ENCODE measurements around the gene NRIP1. TPM values are rescaled to one million over a fixed set of nuclear protein-coding genes. Genes with fewer than 3 reads are reported as not detected.
A peak's percentile ranks its signal among the peaks of the same experiment; 100 is the strongest.

The NRIP1 gene
- total and polyA plus RNA-seq, 10 donors = 5.2 to 67.8 (median 51.8) TPM

- H3K9me3 ChIP-seq = no peaks in the 10 kb centered on the region
- 4 to 13% (median 6%) methylated on average over 11 of the region's 11 CpGs for WGBS, 5 donors
- no peaks in the 10 kb centered on the region for H3K27me3 ChIP-seq (replicated peaks in 1 of 7)
- peak overlapping the region; percentile 78 to 99 (median 97) for H3K27ac ChIP-seq
- no peaks in the 10 kb centered on the region for H3K36me3 ChIP-seq
- no peak for DNase-seq
- intact Hi-C loops (cut with DNase I; ENCODE audit: low total_unique reads) = loop anchor here (5.0 to 10.0 kb wide), 2 partner anchors 424 to 678 kb away; partner anchors contain the start of gene HSPA13
- TF ChIP-seq POLR2AphosphoS5 (IDR thresholded peaks at IDR 0.05) (no peak), CTCF (IDR thresholded peaks at IDR 0.05 in 8 of 11, conservative IDR thresholded peaks at IDR 0.05 in 3 of 11) (no peak)
- peaks cover 33 to 74% (median 62%) of the 10 kb centered on the region in 6 donors for H3K4me1 ChIP-seq
- peak overlapping the region; percentile 70 to 87 (median 74) for H3K4me3 ChIP-seq
Observed at GRCh38 chr21:15063081-15063813, 1.6 kb downstream of the NRIP1 start.

- Histone ChIP-seq H3K27me3 (replicated peaks in 1 of 7) (no peaks in the 10 kb centered on the region), H3K4me3 (peak overlapping the region in 7 of 8 donors; percentile 71 to 87 (median 75)), H3K9me3 (no peaks in the 10 kb centered on the region), H3K36me3 (no peaks in the 10 kb centered on the region), H3K4me1 (peaks cover 39 to 80% (median 68%) of the 10 kb centered on the region in 6 donors), H3K27ac (peak overlapping the region in 7 of 8 donors; percentile 9 to 99 (median 97))
- WGBS, 5 donors = 0 to 18% (median 9%) methylated on average over 2 of the region's 2 CpGs
- intact Hi-C loops (cut with DNase I; ENCODE audit: low total_unique reads) = loop anchor here (5.0 to 10.0 kb wide), 2 partner anchors 425 to 678 kb away; partner anchors contain the start of gene HSPA13
- no peak for DNase-seq
- peak in 3 of 11 experiments; percentile 10 to 34 (median 10) for TF ChIP-seq CTCF (IDR thresholded peaks at IDR 0.05 in 8 of 11, conservative IDR thresholded peaks at IDR 0.05 in 3 of 11)
- no peak for TF ChIP-seq POLR2AphosphoS5 (IDR thresholded peaks at IDR 0.05)
Observed at GRCh38 chr21:15062606-15062965, 2.2 kb downstream of the NRIP1 start.

GRCh38 chr21:15061747-15062605 is 2.8 kb downstream of the NRIP1 start:
- Histone ChIP-seq H3K27ac (peak overlapping the region in 7 of 8 donors; percentile 9 to 99 (median 97)), H3K4me3 (peak overlapping the region in 7 of 8 donors; percentile 5 to 87 (median 73)), H3K27me3 (replicated peaks in 1 of 7) (no peaks in the 10 kb centered on the region), H3K4me1 (peaks cover 46 to 86% (median 74%) of the 10 kb centered on the region in 6 donors), H3K36me3 (no peaks in the 10 kb centered on the region), H3K9me3 (no peaks in the 10 kb centered on the region)
- intact Hi-C loops (cut with DNase I; ENCODE audit: low total_unique reads) = loop anchor here (5.0 to 10.0 kb wide), 2 partner anchors 425 to 677 kb away; partner anchors contain the start of gene HSPA13
- TF ChIP-seq CTCF (IDR thresholded peaks at IDR 0.05 in 8 of 11, conservative IDR thresholded peaks at IDR 0.05 in 3 of 11) (no peak), POLR2A (IDR thresholded peaks at IDR 0.05) (no peak), POLR2AphosphoS5 (IDR thresholded peaks at IDR 0.05) (no peak)
- no peak for DNase-seq
- WGBS, 5 donors = 21 to 41% (median 23%) methylated on average over 6 of the region's 6 CpGs

Data from spleen (tissue), 11 donors.